WERI-Rb-1 (cell line): Measurements from ENCODE around the gene IARS2.
"Not testable (repeated sequence)": the region's sequence is repeated elsewhere in the genome, so short reads cannot be mapped to it uniquely, and the experiment has no call there.

Experiments
- DNase-seq: peaks from one replicate; pipeline ENCODE4 v3.0.0-alpha.2; 2020
- H3K27ac ChIP-seq: fragments of 250-450 bp; sonication (Bioruptor Pico); 2 replicates; pipeline ENCODE4 v1.5.1; 2020; ENCODE audit warnings: mild to moderate bottlenecking, moderate library complexity
- H3K27me3 ChIP-seq: fragments of 250-450 bp; sonication (Bioruptor Pico); 2 replicates; pipeline ENCODE4 v1.5.1; 2021; ENCODE audit warnings: mild to moderate bottlenecking, low read depth, moderate library complexity; ENCODE audit not compliant: insufficient read depth, severe bottlenecking
- H3K36me3 ChIP-seq: fragments of 250-450 bp; sonication (Bioruptor Pico); 2 replicates; pipeline ENCODE4 v1.5.1; 2020; ENCODE audit warnings: mild to moderate bottlenecking, moderate library complexity
- H3K4me3 ChIP-seq: 2 replicates; pipeline ENCODE4 v1.5.1; 2011; ENCODE audit warnings: low read depth, mild to moderate bottlenecking, control low read depth, low read length
- H3K9me3 ChIP-seq: fragments of 250-450 bp; sonication (Bioruptor Pico); 2 replicates; pipeline ENCODE4 v1.5.1; 2021; ENCODE audit warnings: mild to moderate bottlenecking, moderate library complexity; ENCODE audit not compliant: severe bottlenecking
- TF ChIP-seq, protein P1 (sequence below): IDR thresholded peaks from 2 replicates; pipeline ENCODE4 v1.5.1; 2011; ENCODE audit warnings: low read depth, mild to moderate bottlenecking, control low read depth, inconsistent platforms, low read length

Gene IARS2

DNA sequence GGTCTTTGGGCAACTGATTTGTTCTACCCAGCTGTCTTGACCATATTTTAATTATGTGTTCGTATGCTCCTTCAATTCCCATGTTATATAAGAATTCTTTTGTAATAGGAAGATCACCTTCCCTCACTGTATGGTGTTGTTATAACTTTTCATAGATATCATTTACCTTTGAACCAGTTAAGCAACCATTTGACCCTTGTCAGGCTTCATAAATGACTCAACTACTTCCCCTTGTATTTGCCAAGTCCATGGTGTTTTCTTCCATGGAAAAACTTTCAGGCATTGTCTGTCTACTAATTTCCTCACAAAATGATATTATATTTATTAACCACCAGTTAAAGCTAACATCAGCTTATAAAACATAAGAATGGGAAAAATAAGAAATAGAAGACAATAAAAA, 9.5 kb upstream of the IARS2 start:
- no peaks in the 10 kb centered on the region for H3K27me3 ChIP-seq
- H3K4me3 ChIP-seq, result no peak overlapping the region
- H3K9me3 ChIP-seq, result peaks cover 4% of the 10 kb centered on the region
- DNase-seq, result no peak
- peaks cover 4% of the 10 kb centered on the region for H3K36me3 ChIP-seq
- H3K27ac ChIP-seq, result no peak overlapping the region
- TF ChIP-seq, protein P1, sequence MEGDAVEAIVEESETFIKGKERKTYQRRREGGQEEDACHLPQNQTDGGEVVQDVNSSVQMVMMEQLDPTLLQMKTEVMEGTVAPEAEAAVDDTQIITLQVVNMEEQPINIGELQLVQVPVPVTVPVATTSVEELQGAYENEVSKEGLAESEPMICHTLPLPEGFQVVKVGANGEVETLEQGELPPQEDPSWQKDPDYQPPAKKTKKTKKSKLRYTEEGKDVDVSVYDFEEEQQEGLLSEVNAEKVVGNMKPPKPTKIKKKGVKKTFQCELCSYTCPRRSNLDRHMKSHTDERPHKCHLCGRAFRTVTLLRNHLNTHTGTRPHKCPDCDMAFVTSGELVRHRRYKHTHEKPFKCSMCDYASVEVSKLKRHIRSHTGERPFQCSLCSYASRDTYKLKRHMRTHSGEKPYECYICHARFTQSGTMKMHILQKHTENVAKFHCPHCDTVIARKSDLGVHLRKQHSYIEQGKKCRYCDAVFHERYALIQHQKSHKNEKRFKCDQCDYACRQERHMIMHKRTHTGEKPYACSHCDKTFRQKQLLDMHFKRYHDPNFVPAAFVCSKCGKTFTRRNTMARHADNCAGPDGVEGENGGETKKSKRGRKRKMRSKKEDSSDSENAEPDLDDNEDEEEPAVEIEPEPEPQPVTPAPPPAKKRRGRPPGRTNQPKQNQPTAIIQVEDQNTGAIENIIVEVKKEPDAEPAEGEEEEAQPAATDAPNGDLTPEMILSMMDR, result no peak

DNA sequence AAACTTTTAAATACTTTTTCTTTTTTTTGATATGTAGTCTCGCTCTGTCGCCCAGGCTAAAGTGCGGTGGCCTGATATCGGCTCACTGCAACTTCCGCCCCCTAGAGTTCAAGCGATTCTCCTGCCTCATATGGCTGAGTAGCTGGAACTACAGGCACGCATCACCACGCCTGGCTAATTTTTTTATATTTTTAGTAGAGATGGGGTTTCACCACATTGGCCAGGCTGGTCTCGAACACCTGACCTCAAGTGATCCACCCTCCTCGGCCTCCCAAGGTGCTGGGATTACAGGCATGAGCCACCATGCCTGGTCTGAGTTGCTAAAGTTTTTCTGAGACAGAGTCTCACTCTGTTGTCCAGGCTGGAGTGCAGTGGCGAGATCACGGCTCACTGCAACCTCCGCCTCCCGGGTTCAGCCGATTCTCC, 7.7 kb upstream of the IARS2 start:
- H3K9me3 ChIP-seq, H3K27me3 ChIP-seq, H3K36me3 ChIP-seq, H3K27ac ChIP-seq, DNase-seq, H3K4me3 ChIP-seq: not testable (repeated sequence)
- TF ChIP-seq, protein P1, result peak; percentile 31; the same call in 1 of the 2 replicates

DNA sequence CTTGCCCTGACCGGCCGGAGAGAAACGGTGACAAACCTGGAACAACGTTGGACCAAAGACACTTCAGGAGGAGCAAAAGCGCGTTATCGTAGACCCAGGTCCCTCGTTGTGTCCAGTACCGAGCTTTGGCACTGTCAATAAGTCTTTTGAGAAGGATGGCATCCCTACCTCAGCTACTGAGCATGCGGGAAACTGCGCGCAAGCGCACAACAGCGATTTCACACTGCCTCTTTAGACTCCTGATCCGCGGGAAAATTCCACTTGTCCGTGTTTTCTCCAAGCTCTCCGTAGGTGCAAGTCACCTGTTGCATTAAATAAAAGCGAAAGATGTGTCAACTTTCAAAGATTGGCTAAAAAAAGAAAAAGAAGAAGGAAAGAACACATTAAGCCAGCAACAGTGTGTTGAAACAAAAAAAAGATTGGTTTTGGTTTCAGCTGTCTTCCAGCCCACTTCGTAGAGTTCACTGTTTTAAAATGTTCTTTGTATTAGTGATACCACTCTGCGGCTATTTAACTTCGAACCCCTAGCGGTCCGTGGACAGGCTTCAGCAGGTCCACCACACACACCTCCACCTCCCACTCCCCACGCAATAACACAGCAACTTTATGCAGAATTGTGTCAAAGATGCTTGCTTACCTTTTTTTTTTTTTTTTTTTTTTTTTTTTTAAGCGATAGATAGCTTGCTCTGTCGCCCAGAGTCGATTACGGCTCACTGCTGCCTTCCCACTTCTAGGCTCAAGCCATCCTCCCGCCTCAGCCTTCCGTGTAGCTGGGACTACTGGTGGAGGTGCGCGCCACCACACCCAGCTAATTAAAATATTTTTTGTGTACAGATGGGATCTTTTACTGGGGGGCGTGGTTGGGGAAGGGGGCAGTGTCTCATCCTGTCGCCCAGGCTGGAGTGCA, 4.0 kb upstream of the IARS2 start, which contains the start of gene BPNT1:
TSS of gene BPNT1 (minus strand) at position 139 of the 907 bp plus-strand sequence. CDS start 9,942 bp downstream, outside the sequence.
- no peaks in the 10 kb centered on the region for H3K9me3 ChIP-seq
- peak within 1 kb of the TSS; percentile 86 for H3K4me3 ChIP-seq
- peak within 1 kb of the TSS; percentile 60 for H3K27ac ChIP-seq
- DNase-seq, result peak; percentile 97
- TF ChIP-seq, protein P1, result no peak
- no peaks in the 10 kb centered on the region for H3K27me3 ChIP-seq
- H3K36me3 ChIP-seq, result no peaks in the 10 kb centered on the region; the same call in 1 of the 2 replicates

DNA sequence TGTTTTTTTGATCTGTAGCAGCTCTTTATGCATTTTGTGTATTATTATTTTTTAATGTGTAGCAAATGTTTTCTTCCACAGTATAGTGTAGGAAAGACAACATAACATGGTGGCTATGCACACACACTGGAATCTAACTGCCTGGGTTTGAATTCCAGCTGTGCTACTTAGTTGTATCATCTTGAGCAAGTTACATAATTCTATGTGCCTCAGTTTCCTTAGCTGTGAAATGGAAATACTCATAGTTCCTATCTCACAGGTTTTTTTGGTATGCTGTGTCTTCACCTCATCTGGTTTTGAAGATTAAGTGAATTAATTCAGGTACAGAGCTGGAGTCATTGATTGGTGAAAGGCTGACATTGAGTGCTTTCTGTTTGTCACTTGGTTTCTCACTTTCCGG, 1.2 kb upstream of the IARS2 start:
- Histone ChIP-seq H3K27ac (no peak overlapping the region), H3K36me3 (peaks cover 13% of the 10 kb centered on the region), H3K27me3 (no peaks in the 10 kb centered on the region), H3K9me3 (no peaks in the 10 kb centered on the region), H3K4me3 (no peak overlapping the region)
- DNase-seq, result no peak
- TF ChIP-seq, protein P1, result no peak

DNA sequence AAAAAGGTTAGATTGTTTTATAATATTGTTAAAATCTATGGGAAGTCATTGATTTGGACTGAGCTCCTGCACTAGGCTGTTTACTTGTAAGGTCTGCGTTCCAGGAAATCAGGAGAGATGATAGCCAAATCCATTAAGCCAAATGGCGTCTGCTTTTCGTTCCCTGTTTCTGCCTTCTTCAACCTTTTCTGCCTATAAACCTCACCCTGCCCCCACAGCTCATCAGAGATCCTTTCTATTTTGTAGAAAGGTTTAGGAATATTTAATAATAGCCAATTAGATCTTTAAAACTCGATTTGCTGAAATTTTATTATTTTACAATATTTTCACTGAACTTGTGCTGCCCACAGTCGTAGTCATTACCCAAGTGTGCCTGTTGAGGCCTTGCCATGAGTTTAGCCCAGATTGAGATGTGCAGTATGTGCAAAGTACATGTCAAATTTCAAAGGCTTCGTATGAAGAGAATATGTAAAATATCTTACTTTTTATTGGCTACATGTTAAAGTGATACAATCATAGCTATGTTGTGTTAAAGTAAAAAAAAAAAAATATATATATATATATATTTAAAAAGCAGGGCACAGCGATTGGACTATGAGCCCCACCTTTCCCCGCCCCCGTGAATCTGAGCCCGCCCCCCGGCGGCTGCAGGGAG, 444 bp upstream of the IARS2 start:
- Histone ChIP-seq H3K36me3 (peaks cover 20% of the 10 kb centered on the region), H3K9me3 (no peaks in the 10 kb centered on the region), H3K4me3 (no peak overlapping the region), H3K27me3 (no peaks in the 10 kb centered on the region), H3K27ac (0 out of 2 replicates have a peak overlapping the region, but pooled peaks have one; percentile 11)
- DNase-seq, result no peak
- TF ChIP-seq, protein P1, result no peak
